ENCODE data around the gene CDR2L. TPM values are rescaled to one million over a fixed set of nuclear protein-coding genes. Genes with fewer than 3 reads are reported as not detected.

The CDR2L gene
- polyA plus RNA-seq, 3 donors = 0.05 TPM; not detected in 2

DNA sequence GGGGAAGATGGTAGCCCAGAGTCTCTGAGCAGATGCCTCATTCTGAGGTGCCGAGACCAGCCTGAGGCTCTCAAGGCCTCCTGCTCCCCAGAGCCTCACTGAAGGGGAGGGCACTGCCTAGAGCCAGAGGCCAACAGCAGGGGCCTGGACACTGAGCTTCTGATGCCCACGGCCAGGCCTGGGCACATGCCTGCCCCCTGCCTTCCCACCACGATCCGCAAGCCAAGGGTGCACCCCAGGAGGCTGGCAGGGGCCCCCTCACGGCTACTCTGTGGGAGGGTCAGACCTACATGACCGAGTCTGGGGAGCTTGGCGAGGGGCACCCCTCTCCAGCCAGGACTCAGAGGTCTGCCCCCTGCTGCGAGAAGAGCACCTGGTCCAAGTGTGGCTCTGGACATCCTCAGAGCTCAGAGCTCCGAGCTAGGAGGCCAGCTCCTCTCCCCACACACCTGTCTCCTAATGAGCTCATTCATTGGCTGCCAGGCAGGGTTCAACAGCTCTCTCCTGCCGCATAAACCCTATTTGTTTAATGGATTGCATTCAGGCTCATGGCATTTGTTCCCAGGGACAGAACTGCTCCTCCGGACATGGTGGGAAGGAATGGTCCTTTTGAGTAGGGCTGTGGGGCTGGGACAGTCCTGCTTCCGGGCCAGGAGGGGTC is 37.8 kb upstream of the CDR2L start:
- peaks cover 0 to 2% (median 0%) of the 10 kb centered on the region in 7 donors for H3K9me3 Mint-ChIP-seq
- TF ChIP-seq, protein P1, sequence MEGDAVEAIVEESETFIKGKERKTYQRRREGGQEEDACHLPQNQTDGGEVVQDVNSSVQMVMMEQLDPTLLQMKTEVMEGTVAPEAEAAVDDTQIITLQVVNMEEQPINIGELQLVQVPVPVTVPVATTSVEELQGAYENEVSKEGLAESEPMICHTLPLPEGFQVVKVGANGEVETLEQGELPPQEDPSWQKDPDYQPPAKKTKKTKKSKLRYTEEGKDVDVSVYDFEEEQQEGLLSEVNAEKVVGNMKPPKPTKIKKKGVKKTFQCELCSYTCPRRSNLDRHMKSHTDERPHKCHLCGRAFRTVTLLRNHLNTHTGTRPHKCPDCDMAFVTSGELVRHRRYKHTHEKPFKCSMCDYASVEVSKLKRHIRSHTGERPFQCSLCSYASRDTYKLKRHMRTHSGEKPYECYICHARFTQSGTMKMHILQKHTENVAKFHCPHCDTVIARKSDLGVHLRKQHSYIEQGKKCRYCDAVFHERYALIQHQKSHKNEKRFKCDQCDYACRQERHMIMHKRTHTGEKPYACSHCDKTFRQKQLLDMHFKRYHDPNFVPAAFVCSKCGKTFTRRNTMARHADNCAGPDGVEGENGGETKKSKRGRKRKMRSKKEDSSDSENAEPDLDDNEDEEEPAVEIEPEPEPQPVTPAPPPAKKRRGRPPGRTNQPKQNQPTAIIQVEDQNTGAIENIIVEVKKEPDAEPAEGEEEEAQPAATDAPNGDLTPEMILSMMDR (IDR thresholded peaks at IDR 0.05) = no peak
- H3K27ac Mint-ChIP-seq = no peak overlapping the region
- Histone ChIP-seq H3K79me2 (ENCODE audit: insufficient read depth, low read length) (no peaks in the 10 kb centered on the region), H4K20me1 (ENCODE audit: insufficient read depth, low read length) (no peaks in the 10 kb centered on the region), H2AFZ (ENCODE audit: insufficient read depth, low read depth, low read length, poor library complexity, severe bottlenecking) (no peak overlapping the region), H3K9ac (ENCODE audit: insufficient read depth, low read length, poor library complexity, severe bottlenecking) (no peak overlapping the region), H3K36me3 (replicated peaks in 1 of 2; ENCODE audit: control insufficient read depth in 1 of 2, insufficient read depth in 2 of 2, low read length in 2 of 2) (no peaks in the 10 kb centered on the region), H3K9me3 (replicated peaks in 1 of 2; ENCODE audit: control insufficient read depth in 1 of 2, insufficient read depth in 1 of 2, low read length in 2 of 2) (no peaks in the 10 kb centered on the region), H3K27ac (ENCODE audit: low read depth in 1 of 2, low read length in 2 of 2) (no peak overlapping the region), H3K4me1 (ENCODE audit: control insufficient read depth in 1 of 2, insufficient read depth in 2 of 2, low read length in 2 of 2) (no peaks in the 10 kb centered on the region), H3K4me3 (replicated peaks in 1 of 3; ENCODE audit: low read depth in 2 of 3, low read length in 3 of 3) (no peak overlapping the region), H3K27me3 (ENCODE audit: control insufficient read depth in 2 of 2, insufficient read depth in 2 of 2, low read length in 2 of 2) (peaks cover 0 to 2% of the 10 kb centered on the region in 2 donors), H3K4me2 (replicated peaks; ENCODE audit: extremely low read depth, low read length, poor library complexity, severe bottlenecking) (no peak overlapping the region)
- 78% methylated on average over 11 of the region's 12 CpGs for WGBS (ENCODE audit: insufficient coverage)
- no peak overlapping the region for H3K4me3 Mint-ChIP-seq
- intact Hi-C loops (cut with micrococcal nuclease) = loop anchor here in 1 of 2 donors (10.0 kb wide), 1 partner anchor 205 kb away; the partner anchor contains the start of gene NHERF1
- peaks cover 2% of the 10 kb centered on the region for H3K4me1 Mint-ChIP-seq
- H3K36me3 Mint-ChIP-seq = no peaks in the 10 kb centered on the region
- DNase-seq = no peak
- H3K27me3 Mint-ChIP-seq (ENCODE audit: low read depth in 3 of 3) = peaks cover 17 to 32% (median 18%) of the 10 kb centered on the region in 3 donors

DNA sequence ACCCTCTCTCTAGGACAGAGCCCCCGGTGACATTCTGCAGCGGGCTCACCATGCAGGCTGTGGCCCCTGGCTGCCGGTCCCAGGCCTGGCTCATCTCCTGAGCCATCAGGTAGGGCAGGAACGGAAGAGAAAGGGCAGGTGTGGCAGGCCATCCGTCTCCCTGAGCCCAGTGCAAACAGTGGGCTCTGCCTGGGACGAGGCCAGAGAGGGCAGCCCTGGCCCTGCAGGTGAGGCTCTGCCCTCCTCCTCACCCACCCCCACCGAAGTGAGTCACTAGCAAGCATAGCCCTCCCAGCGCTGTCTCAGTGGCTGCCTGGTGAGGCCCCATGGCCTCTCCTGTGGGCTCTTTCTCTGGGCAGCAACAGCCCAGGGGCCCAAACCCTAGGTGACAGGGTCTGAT is 37.2 kb upstream of the CDR2L start:
- Mint-ChIP-seq H3K36me3 (no peaks in the 10 kb centered on the region), H3K27ac (no peak overlapping the region), H3K9me3 (peaks cover 0 to 4% (median 0%) of the 10 kb centered on the region in 7 donors), H3K4me1 (peaks cover 6% of the 10 kb centered on the region), H3K4me3 (no peak overlapping the region), H3K27me3 (ENCODE audit: low read depth in 3 of 3) (peaks cover 12 to 29% (median 16%) of the 10 kb centered on the region in 3 donors)
- intact Hi-C loops (cut with micrococcal nuclease) = loop anchor here in 1 of 2 donors (10.0 kb wide), 1 partner anchor 205 kb away; the partner anchor contains the start of gene NHERF1
- DNase-seq = no peak
- TF ChIP-seq, protein P1 (IDR thresholded peaks at IDR 0.05) = no peak
- Histone ChIP-seq H3K36me3 (replicated peaks in 1 of 2; ENCODE audit: control insufficient read depth in 1 of 2, insufficient read depth in 2 of 2, low read length in 2 of 2) (no peaks in the 10 kb centered on the region), H3K79me2 (ENCODE audit: insufficient read depth, low read length) (no peaks in the 10 kb centered on the region), H3K27ac (ENCODE audit: low read depth in 1 of 2, low read length in 2 of 2) (no peak overlapping the region), H3K4me3 (replicated peaks in 1 of 3; ENCODE audit: low read depth in 2 of 3, low read length in 3 of 3) (no peak overlapping the region), H3K9me3 (replicated peaks in 1 of 2; ENCODE audit: control insufficient read depth in 1 of 2, insufficient read depth in 1 of 2, low read length in 2 of 2) (no peaks in the 10 kb centered on the region), H3K4me2 (replicated peaks; ENCODE audit: extremely low read depth, low read length, poor library complexity, severe bottlenecking) (no peak overlapping the region), H3K27me3 (ENCODE audit: control insufficient read depth in 2 of 2, insufficient read depth in 2 of 2, low read length in 2 of 2) (peaks cover 0 to 2% of the 10 kb centered on the region in 2 donors), H3K4me1 (ENCODE audit: control insufficient read depth in 1 of 2, insufficient read depth in 2 of 2, low read length in 2 of 2) (no peaks in the 10 kb centered on the region), H2AFZ (ENCODE audit: insufficient read depth, low read depth, low read length, poor library complexity, severe bottlenecking) (no peak overlapping the region), H4K20me1 (ENCODE audit: insufficient read depth, low read length) (no peaks in the 10 kb centered on the region), H3K9ac (ENCODE audit: insufficient read depth, low read length, poor library complexity, severe bottlenecking) (no peak overlapping the region)
- WGBS (ENCODE audit: insufficient coverage) = 96% methylated on average over 6 of the region's 8 CpGs

Measured in CD14-positive monocyte (primary cell).